ENCODE data around the gene ZNF625. TPM values are rescaled to one million over a fixed set of nuclear protein-coding genes. Genes with fewer than 3 reads are reported as not detected.
A peak's percentile ranks its signal among the peaks of the same experiment; 100 is the strongest.
"Not testable (repeated sequence)": the region's sequence is repeated elsewhere in the genome, so short reads cannot be mapped to it uniquely, and the experiment has no call there.

Gene ZNF625
- total RNA-seq, 2 donors from 2014 or later, result 30.2 to 40.0 TPM

DNA sequence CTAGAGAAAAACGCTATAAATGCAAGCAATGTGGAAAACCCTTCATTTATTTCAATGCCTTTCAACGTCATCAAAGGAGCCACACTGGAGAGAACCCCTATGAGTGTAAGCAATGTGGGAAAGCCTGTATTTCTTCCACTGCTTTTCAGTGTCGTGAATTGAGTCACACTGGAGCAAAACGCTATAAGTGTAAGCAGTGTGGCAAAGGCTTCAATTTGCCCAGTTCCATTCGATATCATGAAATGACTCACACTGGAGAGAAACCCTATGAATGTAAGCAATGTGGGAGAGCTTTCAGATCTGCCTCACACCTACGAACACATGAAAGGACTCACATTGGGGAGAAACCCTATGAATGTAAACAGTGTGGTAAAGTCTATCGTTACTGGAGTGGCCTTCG lies 43.8 kb downstream of the ZNF625 start:
- peaks cover 62% of the 10 kb centered on the region for H3K9me3 ChIP-seq (ENCODE audit: control insufficient read depth, low read length)
- no peaks in the 10 kb centered on the region for H3K4me1 ChIP-seq (ENCODE audit: control insufficient read depth, insufficient read depth, low read length)
- H3K4me3 Mint-ChIP-seq, result no peak overlapping the region
- peaks cover 79% of the 10 kb centered on the region for H3K9me3 Mint-ChIP-seq
- H3K27me3 ChIP-seq (ENCODE audit: control insufficient read depth, insufficient read depth, low read length, poor library complexity, severe bottlenecking), result no peaks in the 10 kb centered on the region
- no peaks in the 10 kb centered on the region for H3K4me1 Mint-ChIP-seq
- DNase-seq, result no peak
- 91 to 93% methylated on average over 8 of the region's 8 CpGs for WGBS, 2 experiments (ENCODE audit: insufficient coverage in 1 of 2, insufficient read length in 1 of 2)
- peaks cover 69% of the 10 kb centered on the region for H3K36me3 Mint-ChIP-seq (ENCODE audit: low read depth)
- H3K27me3 Mint-ChIP-seq (ENCODE audit: insufficient read depth), result no peaks in the 10 kb centered on the region
- H3K36me3 ChIP-seq (ENCODE audit: control insufficient read depth, insufficient read depth, low read length), result peaks cover 55% of the 10 kb centered on the region
- TF ChIP-seq, protein P1, sequence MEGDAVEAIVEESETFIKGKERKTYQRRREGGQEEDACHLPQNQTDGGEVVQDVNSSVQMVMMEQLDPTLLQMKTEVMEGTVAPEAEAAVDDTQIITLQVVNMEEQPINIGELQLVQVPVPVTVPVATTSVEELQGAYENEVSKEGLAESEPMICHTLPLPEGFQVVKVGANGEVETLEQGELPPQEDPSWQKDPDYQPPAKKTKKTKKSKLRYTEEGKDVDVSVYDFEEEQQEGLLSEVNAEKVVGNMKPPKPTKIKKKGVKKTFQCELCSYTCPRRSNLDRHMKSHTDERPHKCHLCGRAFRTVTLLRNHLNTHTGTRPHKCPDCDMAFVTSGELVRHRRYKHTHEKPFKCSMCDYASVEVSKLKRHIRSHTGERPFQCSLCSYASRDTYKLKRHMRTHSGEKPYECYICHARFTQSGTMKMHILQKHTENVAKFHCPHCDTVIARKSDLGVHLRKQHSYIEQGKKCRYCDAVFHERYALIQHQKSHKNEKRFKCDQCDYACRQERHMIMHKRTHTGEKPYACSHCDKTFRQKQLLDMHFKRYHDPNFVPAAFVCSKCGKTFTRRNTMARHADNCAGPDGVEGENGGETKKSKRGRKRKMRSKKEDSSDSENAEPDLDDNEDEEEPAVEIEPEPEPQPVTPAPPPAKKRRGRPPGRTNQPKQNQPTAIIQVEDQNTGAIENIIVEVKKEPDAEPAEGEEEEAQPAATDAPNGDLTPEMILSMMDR (conservative IDR thresholded peaks at IDR 0.05), result no peak
- no peak overlapping the region for H3K9ac ChIP-seq (ENCODE audit: extremely low read depth, low read length, poor library complexity, severe bottlenecking)
- peak overlapping the region; percentile 54 for H3K4me3 ChIP-seq (ENCODE audit: low read length)
- no peak overlapping the region for H3K27ac Mint-ChIP-seq
- no peak overlapping the region for H3K27ac ChIP-seq (ENCODE audit: low read depth, low read length)

- no peak for DNase-seq
- TF ChIP-seq, protein P1 (conservative IDR thresholded peaks at IDR 0.05), result no peak
- Histone ChIP-seq H3K9ac (ENCODE audit: extremely low read depth, low read length, poor library complexity, severe bottlenecking) (no peak overlapping the region), H3K4me1 (ENCODE audit: control insufficient read depth, insufficient read depth, low read length) (no peaks in the 10 kb centered on the region), H3K9me3 (ENCODE audit: control insufficient read depth, low read length) (peaks cover 67% of the 10 kb centered on the region), H3K4me3 (ENCODE audit: low read length) (peak overlapping the region; percentile 54), H3K27me3 (ENCODE audit: control insufficient read depth, insufficient read depth, low read length, poor library complexity, severe bottlenecking) (no peaks in the 10 kb centered on the region), H3K27ac (ENCODE audit: low read depth, low read length) (no peak overlapping the region), H3K36me3 (ENCODE audit: control insufficient read depth, insufficient read depth, low read length) (peaks cover 55% of the 10 kb centered on the region)
- Mint-ChIP-seq H3K9me3 (peaks cover 84% of the 10 kb centered on the region), H3K27me3 (ENCODE audit: insufficient read depth) (no peaks in the 10 kb centered on the region), H3K36me3 (ENCODE audit: low read depth) (peaks cover 73% of the 10 kb centered on the region), H3K27ac (no peak overlapping the region), H3K4me1 (no peaks in the 10 kb centered on the region), H3K4me3 (no peak overlapping the region)
- 93 to 96% methylated on average over 5 to 8 of the region's 8 CpGs for WGBS, 2 experiments (ENCODE audit: insufficient coverage in 1 of 2, insufficient read length in 1 of 2)
Measured at GRCh38 chr19:12111943-12112637, 44.4 kb downstream of the ZNF625 start.

DNA sequence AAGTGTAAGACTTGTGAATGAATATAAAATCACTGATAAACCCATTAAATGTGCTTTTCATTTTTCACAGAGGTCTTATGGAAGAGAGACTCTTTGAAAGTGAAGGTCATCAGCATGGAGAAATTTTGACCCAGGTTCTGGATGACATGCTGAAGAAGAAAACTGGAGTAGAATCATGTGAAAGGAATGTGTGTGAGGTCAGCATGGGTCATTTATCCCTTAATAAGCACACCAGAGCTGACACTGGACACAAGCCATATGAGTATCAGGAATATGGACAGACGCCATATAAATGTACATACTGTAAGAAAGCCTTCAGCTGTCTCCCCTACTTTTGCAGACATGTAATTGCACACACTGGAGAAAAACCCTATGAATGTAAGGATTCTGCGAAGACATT lies 45.4 kb downstream of the ZNF625 start:
- Histone ChIP-seq H3K27ac (ENCODE audit: low read depth, low read length) (no peak overlapping the region), H3K9me3 (ENCODE audit: control insufficient read depth, low read length) (peaks cover 76% of the 10 kb centered on the region), H3K36me3 (ENCODE audit: control insufficient read depth, insufficient read depth, low read length) (peaks cover 59% of the 10 kb centered on the region), H3K4me1 (ENCODE audit: control insufficient read depth, insufficient read depth, low read length) (no peaks in the 10 kb centered on the region), H3K4me3 (ENCODE audit: low read length) (peak overlapping the region; percentile 54), H3K9ac (ENCODE audit: extremely low read depth, low read length, poor library complexity, severe bottlenecking) (no peak overlapping the region), H3K27me3 (ENCODE audit: control insufficient read depth, insufficient read depth, low read length, poor library complexity, severe bottlenecking) (no peaks in the 10 kb centered on the region)
- Mint-ChIP-seq H3K4me1 (no peaks in the 10 kb centered on the region), H3K27me3 (ENCODE audit: insufficient read depth) (no peaks in the 10 kb centered on the region), H3K9me3 (peaks cover 86% of the 10 kb centered on the region), H3K36me3 (ENCODE audit: low read depth) (peaks cover 75% of the 10 kb centered on the region), H3K4me3 (no peak overlapping the region), H3K27ac (no peak overlapping the region)
- no peak for DNase-seq
- WGBS, 2 experiments (ENCODE audit: insufficient coverage in 1 of 2, insufficient read length in 1 of 2), result 91 to 100% methylated on average over 1 of the region's 2 CpGs
- TF ChIP-seq, protein P1 (conservative IDR thresholded peaks at IDR 0.05), result no peak

DNA sequence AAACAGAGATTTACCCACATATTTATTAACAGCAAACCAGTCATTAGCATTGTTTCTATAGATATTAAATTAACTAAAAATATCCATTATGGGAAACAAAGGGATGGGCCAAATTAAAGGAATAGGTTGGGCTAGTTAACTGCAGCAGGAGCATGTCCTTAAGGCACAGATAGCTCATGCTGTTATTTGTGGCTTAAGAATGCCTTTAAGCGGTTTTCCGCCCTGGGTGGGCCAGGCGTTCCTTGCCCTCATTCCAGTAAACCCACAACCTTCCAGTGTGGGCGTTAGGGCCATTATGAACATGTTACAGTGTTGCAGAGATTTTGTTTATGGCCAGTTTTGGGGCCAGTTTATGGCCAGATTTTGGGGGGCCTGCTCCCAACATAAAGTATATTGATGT lies 52.6 kb downstream of the ZNF625 start:
- 92 to 94% methylated on average over 2 of the region's 4 CpGs for WGBS, 2 experiments (ENCODE audit: insufficient coverage in 1 of 2, insufficient read length in 1 of 2)
- H3K4me3 Mint-ChIP-seq; H3K9ac ChIP-seq (ENCODE audit: extremely low read depth, low read length, poor library complexity, severe bottlenecking); H3K27ac ChIP-seq (ENCODE audit: low read depth, low read length); H3K27me3 ChIP-seq (ENCODE audit: control insufficient read depth, insufficient read depth, low read length, poor library complexity, severe bottlenecking); H3K4me3 ChIP-seq (ENCODE audit: low read length); H3K27ac Mint-ChIP-seq; H3K27me3 Mint-ChIP-seq (ENCODE audit: insufficient read depth); H3K4me1 Mint-ChIP-seq; DNase-seq; H3K4me1 ChIP-seq (ENCODE audit: control insufficient read depth, insufficient read depth, low read length): not testable (repeated sequence)
- Mint-ChIP-seq H3K36me3 (ENCODE audit: low read depth) (peaks cover 59% of the 10 kb centered on the region), H3K9me3 (peaks cover 77% of the 10 kb centered on the region)
- Histone ChIP-seq H3K36me3 (ENCODE audit: control insufficient read depth, insufficient read depth, low read length) (peaks cover 15% of the 10 kb centered on the region), H3K9me3 (ENCODE audit: control insufficient read depth, low read length) (peaks cover 76% of the 10 kb centered on the region)
